Measurements from ENCODE around the gene ASCL5.

ASCL5 gene

GRCh38 chr1:201153474-201154388, 26.7 kb upstream of the ASCL5 start:
- DNase-seq (ENCODE audit: low read depth): peak; percentile 99

- DNase-seq (ENCODE audit: low read depth): no peak
Measured at GRCh38 chr1:201149400-201149799, 22.4 kb upstream of the ASCL5 start.

- no peak for DNase-seq (ENCODE audit: low read depth)
Measured at GRCh38 chr1:201147396-201148015, 20.5 kb upstream of the ASCL5 start.

- no peak for DNase-seq (ENCODE audit: low read depth)
Measured at GRCh38 chr1:201146626-201147390, 19.8 kb upstream of the ASCL5 start.

GRCh38 chr1:201145816-201146215, 18.8 kb upstream of the ASCL5 start:
- DNase-seq (ENCODE audit: low read depth): no peak

DNA sequence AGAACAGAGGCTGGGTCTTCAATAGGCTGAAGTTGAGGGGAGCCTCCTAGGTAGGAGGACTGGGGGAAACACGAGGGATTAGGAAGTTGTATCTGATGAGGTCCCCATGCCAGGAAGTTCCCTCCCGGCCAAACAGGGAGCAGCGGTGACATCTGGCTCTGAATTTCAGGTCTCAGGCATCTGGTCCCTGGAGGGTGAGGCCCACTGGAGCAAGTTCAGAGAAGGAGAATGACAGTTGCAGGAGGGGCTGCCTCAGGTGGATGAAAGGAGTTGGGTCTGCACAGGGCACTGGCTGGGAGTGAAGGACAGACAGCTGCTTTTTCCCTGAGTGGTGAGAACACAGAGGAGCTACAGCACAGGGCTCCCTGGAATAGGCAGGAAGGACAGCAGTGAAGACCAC, 18.1 kb upstream of the ASCL5 start:
- DNase-seq (ENCODE audit: low read depth): no peak

DNA sequence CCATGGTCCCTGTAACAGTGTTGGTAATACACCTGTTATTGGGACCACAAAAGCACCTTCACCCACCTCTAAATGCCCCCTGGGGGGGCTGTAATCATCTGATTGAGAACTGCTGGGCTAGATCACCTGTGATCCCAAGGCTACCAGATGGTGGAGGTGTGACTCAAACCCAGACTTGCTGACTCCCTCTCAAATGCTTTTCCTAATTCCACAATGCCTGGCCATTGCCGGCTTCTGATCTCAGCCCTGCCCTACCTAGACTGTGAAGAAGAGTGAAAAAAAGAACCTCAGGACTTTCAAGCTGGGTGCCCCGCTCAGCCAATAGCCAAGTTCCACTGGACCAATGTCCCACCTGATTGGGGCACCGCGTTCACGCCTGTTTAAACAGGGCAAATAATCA, 17.7 kb upstream of the ASCL5 start:
- DNase-seq (ENCODE audit: low read depth): no peak

GRCh38 chr1:201143726-201144635, 17.0 kb upstream of the ASCL5 start:
- no peak for DNase-seq (ENCODE audit: low read depth)

DNA sequence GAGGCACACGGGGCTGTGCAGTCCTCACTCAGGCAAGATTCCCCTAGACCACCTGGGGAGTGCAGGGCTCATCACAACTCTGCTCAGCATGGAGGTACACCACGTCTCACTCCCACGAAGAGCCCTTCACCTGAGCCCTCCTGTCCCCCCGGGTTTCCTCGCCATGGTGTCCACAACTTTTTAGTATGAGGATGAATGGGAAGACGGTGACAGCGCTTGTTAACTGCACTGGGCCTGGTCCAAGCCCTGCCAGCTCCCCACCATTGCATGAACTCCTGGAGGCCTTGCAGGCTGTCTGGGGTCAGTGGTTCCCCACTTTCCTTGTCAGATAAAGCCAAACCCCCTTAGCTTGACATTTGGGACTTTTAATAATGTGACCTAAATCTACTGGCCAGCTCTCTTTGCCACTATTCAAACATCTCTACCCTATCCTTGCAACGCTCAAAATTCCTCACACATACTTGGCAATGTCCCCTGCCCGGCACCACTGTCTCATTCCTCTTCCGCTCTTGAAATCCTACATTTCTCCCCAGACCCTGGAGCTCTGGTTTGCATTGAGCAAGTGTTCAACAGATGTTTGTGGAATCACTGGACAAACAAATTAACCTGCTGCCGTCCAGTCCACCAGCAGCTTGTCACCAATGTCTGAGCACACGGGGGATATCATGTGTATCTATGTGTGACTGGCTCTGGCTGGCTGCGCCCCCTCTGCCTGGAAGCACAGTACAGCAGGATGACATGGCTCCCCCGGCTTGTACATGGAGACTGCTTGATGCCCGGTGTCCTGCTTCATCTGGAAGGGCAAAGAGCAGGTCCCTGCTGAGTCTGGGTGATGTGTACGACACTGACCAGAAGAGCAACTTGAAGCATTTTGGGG, 16.1 kb upstream of the ASCL5 start:
- DNase-seq (ENCODE audit: low read depth): no peak

- no peak for DNase-seq (ENCODE audit: low read depth)
Measured at GRCh38 chr1:201142011-201142848, 15.2 kb upstream of the ASCL5 start.

DNA sequence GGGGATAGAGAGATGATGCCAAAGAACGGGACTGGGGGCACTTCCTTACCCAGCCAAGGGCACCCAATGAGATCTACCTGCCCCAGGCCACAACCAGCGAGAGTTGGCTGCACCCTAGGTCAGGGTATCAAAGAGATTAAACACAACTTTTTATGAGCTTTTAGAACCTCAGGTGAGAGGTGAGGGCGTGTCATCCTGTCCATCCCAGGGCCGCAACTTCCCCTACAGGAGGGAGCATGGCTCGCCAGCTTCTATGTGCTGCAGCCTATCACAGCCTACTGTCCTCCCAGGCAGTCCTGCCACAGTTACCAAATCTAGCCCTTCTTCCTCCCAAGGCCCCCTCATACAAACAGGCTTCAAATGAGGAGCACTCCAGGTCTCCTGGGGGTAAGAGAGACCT, 14.4 kb upstream of the ASCL5 start:
- DNase-seq (ENCODE audit: low read depth): no peak

GRCh38 chr1:201140941-201141260, 13.9 kb upstream of the ASCL5 start:
- DNase-seq (ENCODE audit: low read depth): no peak

GRCh38 chr1:201140235-201140940, 13.4 kb upstream of the ASCL5 start:
- no peak for DNase-seq (ENCODE audit: low read depth)

GRCh38 chr1:201139756-201140155, 12.8 kb upstream of the ASCL5 start:
- DNase-seq (ENCODE audit: low read depth): no peak

DNA sequence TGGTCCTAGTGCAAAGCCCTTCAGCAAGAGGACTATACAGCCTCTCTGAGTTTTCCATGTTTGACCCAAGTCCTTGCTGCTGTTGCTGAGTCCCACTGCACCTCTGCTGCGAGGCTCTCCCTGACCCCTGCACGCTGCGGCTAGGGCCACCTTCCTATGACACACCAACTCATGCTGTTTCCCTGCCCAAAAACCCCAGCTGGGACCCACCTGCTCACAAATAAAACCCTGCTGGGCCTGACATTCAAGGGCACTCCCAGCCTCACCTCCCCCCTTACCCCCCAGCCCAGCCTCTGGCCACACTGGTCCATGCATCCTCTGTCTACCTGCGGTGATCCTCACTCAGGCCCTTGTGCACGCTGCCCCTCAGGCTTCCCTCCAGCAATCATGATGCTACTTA, 12.3 kb upstream of the ASCL5 start:
- DNase-seq (ENCODE audit: low read depth): no peak

GRCh38 chr1:201138311-201138840, 11.4 kb upstream of the ASCL5 start:
- no peak for DNase-seq (ENCODE audit: low read depth)

DNA sequence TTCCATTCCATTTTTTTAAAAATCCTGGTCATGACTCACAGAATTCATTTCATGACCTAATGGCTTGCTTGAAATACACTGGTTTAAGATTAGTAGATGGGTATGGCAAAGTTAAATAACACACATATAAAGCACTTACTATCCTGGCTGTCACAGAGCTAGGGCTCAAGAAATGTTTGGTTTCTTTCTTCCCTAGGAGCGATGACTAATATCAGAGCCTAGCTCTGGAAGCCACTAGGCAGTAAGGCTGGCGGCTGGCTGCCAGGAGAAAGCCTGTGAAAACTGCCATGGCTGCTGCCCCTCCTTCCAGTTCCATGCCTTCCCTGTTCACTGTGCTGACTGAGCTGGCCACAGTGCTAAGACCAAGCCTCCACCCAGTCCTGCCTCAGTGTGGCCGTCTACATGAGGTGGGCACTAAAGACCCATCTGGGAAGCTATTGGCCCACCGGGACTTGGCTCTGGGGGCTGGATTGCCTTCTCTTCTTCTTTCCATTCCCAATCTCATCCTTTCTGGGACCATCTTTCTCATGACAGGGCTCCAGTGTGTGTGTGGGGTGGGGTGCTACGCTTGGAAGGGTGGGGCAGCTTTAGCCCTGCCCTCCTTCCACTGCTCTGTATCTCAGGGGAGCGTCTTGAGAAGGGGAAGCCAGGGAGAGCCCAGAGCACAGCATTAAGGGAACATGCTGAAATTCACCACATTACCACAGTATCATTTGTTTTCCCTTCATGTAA, 10.8 kb upstream of the ASCL5 start:
- no peak for DNase-seq (ENCODE audit: low read depth)

DNA sequence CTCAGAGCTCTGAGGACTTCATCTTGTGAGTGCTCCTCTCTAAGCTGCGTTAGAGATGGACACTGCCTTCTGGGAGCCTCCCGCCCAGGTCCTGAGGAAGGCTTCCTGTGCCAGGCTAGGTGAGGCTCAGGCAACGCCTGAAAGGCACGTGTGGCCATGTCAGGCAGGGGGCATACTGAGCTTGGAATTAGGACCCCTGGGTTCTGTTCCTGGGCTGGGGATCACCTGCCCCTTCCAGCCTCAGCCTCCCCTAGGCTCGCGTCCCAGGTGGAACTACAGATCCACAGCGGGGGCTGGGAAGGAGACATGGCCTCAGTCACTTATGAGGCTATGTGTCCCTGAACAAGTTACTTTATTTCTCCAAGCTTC, 10.0 kb upstream of the ASCL5 start:
- DNase-seq (ENCODE audit: low read depth): no peak
